Measurements from ENCODE around the gene PER2. TPM values are rescaled to one million over a fixed set of nuclear protein-coding genes. Genes with fewer than 3 reads are reported as not detected.

PER2 gene
- total RNA-seq, 2 experiments from 2014 or later: 5.5 to 7.2 TPM

DNA sequence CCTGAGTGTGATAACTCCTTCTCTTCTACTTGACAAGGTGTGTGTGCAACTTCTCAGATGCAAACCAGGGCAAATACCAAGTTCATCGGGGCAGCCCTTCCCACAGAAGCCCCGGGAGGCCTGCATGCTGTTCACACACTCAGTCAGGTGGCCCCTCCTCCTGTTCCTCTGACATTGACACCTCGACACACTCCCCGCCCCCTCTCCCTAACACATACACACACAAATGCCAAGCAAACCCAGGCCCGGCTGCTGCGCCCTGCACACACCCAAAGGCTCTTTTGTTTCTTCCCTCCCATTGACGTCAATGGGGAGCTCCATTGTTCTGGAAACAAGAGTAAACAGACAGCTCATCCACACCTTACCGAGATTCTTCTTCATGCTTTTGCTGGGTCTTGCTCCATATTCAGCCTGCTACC, 1.7 kb upstream of the PER2 start:
- peak; percentile 26 for DNase-seq
- H3K4me3 Mint-ChIP-seq: peak overlapping the region; percentile 85
- H3K36me3 Mint-ChIP-seq: no peaks in the 10 kb centered on the region
- H3K9me3 Mint-ChIP-seq: no peaks in the 10 kb centered on the region
- intact Hi-C loops (cut with micrococcal nuclease): no loop called here
- H3K4me1 Mint-ChIP-seq (ENCODE audit: low read depth): peaks cover 31% of the 10 kb centered on the region
- CTCF ChIA-PET: no interaction called here
- POLR2A ChIA-PET: no interaction called here
- no peak overlapping the region for H3K27ac Mint-ChIP-seq
- H3K27me3 Mint-ChIP-seq: no peaks in the 10 kb centered on the region

DNA sequence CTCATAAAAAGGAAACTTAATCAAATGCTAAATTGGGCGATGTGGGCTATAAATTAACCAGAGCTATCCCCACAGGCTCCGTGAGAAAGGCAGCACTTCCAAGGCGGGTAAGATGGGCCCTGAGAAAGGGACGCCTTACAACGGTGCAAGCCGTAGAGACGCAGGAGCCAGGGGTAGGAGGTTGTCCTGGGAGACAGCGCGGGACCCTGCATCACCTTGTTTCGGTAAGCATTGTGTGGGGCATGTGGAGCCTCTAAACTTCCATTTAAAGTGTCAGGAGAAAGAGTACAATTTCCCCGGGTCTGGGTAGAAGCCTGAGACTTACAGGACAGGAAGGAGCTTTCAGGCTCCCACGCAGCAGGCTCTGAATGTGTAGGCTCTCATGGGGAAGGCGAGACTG, 1.2 kb upstream of the PER2 start:
- Mint-ChIP-seq H3K36me3 (no peaks in the 10 kb centered on the region), H3K9me3 (no peaks in the 10 kb centered on the region), H3K4me1 (ENCODE audit: low read depth) (peaks cover 32% of the 10 kb centered on the region), H3K27ac (peak overlapping the region; percentile 72), H3K27me3 (no peaks in the 10 kb centered on the region), H3K4me3 (peak overlapping the region; percentile 85)
- ChIA-PET POLR2A (interaction anchor here (1.9 kb wide), 1 partner anchor 150 kb away, joined by 8 read pairs; no protein-coding TSS in a partner anchor), CTCF (interaction anchor here (1.1 to 2.3 kb wide), 3 partner anchors 33 to 87 kb away, joined by 3 to 7 read pairs (median 3); no protein-coding TSS in a partner anchor)
- peak; percentile 15 for DNase-seq
- intact Hi-C loops (cut with micrococcal nuclease): loop anchor here (2.0 to 10.0 kb wide), 4 partner anchors 33 to 602 kb away; partner anchors contain the start of genes ILKAP and SCLY

GRCh38 chr2:238288650-238289573, 502 bp upstream of the PER2 start:
- Mint-ChIP-seq H3K27me3 (no peaks in the 10 kb centered on the region), H3K36me3 (no peaks in the 10 kb centered on the region), H3K4me3 (peak overlapping the region; percentile 85), H3K4me1 (ENCODE audit: low read depth) (peaks cover 33% of the 10 kb centered on the region), H3K27ac (peak overlapping the region; percentile 72), H3K9me3 (no peaks in the 10 kb centered on the region)
- ChIA-PET POLR2A (interaction anchor here (1.7 to 1.9 kb wide), 2 partner anchors 85 to 151 kb away, joined by 4 to 8 read pairs; no protein-coding TSS in a partner anchor), CTCF (interaction anchor here (1.1 to 2.3 kb wide), 3 partner anchors 33 to 87 kb away, joined by 3 to 7 read pairs (median 3); no protein-coding TSS in a partner anchor)
- peak; percentile 98 for DNase-seq
- intact Hi-C loops (cut with micrococcal nuclease): loop anchor here (1.0 to 10.0 kb wide), 7 partner anchors 31 to 602 kb away; partner anchors contain the start of genes ASB1, ILKAP, SCLY and TRAF3IP1

- intact Hi-C loops (cut with micrococcal nuclease): loop anchor here (5.0 to 10.0 kb wide), 2 partner anchors 222 to 600 kb away; partner anchors contain the start of gene SCLY
- no peaks in the 10 kb centered on the region for H3K9me3 Mint-ChIP-seq
- no peak overlapping the region for H3K27ac Mint-ChIP-seq
- H3K36me3 Mint-ChIP-seq: no peaks in the 10 kb centered on the region
- peaks cover 39% of the 10 kb centered on the region for H3K4me1 Mint-ChIP-seq (ENCODE audit: low read depth)
- ChIA-PET CTCF (interaction anchor here (1.1 to 2.3 kb wide), 2 partner anchors 24 to 31 kb away, joined by 3 to 7 read pairs; no protein-coding TSS in a partner anchor), POLR2A (interaction anchor here (0.7 to 1.9 kb wide), 3 partner anchors 35 to 226 kb away, joined by 3 to 8 read pairs (median 4); partner anchors contain the start of gene SCLY)
- DNase-seq: peak; percentile 75
- H3K27me3 Mint-ChIP-seq: no peaks in the 10 kb centered on the region
- peak overlapping the region; percentile 76 for H3K4me3 Mint-ChIP-seq
Measured at GRCh38 chr2:238286987-238287736, 1.2 kb downstream of the PER2 start.

DNA sequence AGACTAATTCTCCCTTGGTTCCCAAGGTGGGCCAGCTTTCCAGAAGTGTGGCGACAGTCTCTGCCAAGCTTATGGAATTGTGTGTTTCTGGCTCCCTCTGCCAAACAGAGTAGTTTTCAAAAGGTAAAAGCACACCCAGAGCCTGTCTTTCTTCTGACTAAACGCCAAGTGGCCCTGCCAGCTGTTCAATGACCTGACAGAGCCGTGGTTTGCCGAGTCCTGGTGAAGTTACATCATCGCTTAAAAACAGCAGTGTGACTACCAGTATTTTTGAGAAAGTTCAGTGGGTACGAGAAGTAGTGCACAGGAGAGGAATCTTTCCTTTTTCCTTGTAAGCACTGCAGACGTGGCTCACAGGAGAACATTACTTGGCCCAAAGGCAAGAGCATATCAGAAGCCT, 1.9 kb downstream of the PER2 start:
- ChIA-PET POLR2A (no interaction called here), CTCF (interaction anchor here (1.0 to 1.1 kb wide), 2 partner anchors 22 to 23 kb away, joined by 3 read pairs; no protein-coding TSS in a partner anchor)
- DNase-seq: peak; percentile 30
- peaks cover 39% of the 10 kb centered on the region for H3K4me1 Mint-ChIP-seq (ENCODE audit: low read depth)
- H3K4me3 Mint-ChIP-seq: no peak overlapping the region
- H3K36me3 Mint-ChIP-seq: no peaks in the 10 kb centered on the region
- H3K27ac Mint-ChIP-seq: no peak overlapping the region
- H3K9me3 Mint-ChIP-seq: no peaks in the 10 kb centered on the region
- intact Hi-C loops (cut with micrococcal nuclease): loop anchor here (5.0 to 10.0 kb wide), 2 partner anchors 222 to 599 kb away; partner anchors contain the start of gene SCLY
- no peaks in the 10 kb centered on the region for H3K27me3 Mint-ChIP-seq

- Mint-ChIP-seq H3K4me3 (no peak overlapping the region), H3K4me1 (ENCODE audit: low read depth) (peaks cover 39% of the 10 kb centered on the region), H3K27ac (no peak overlapping the region), H3K27me3 (no peaks in the 10 kb centered on the region), H3K9me3 (no peaks in the 10 kb centered on the region), H3K36me3 (no peaks in the 10 kb centered on the region)
- DNase-seq: no peak
- intact Hi-C loops (cut with micrococcal nuclease): loop anchor here (5.0 to 10.0 kb wide), 2 partner anchors 221 to 599 kb away; partner anchors contain the start of gene SCLY
- ChIA-PET POLR2A (no interaction called here), CTCF (interaction anchor here (1.0 kb wide), 1 partner anchor 22 kb away, joined by 3 read pairs; no protein-coding TSS in a partner anchor)
Measured at GRCh38 chr2:238286095-238286494, 2.3 kb downstream of the PER2 start.

GRCh38 chr2:238285653-238286082, 2.7 kb downstream of the PER2 start:
- no peak overlapping the region for H3K27ac Mint-ChIP-seq
- ChIA-PET POLR2A (no interaction called here), CTCF (interaction anchor here (1.0 kb wide), 1 partner anchor 21 kb away, joined by 3 read pairs; no protein-coding TSS in a partner anchor)
- DNase-seq: no peak
- intact Hi-C loops (cut with micrococcal nuclease): loop anchor here (5.0 to 10.0 kb wide), 2 partner anchors 221 to 598 kb away; partner anchors contain the start of gene SCLY
- no peaks in the 10 kb centered on the region for H3K9me3 Mint-ChIP-seq
- no peaks in the 10 kb centered on the region for H3K27me3 Mint-ChIP-seq
- H3K36me3 Mint-ChIP-seq: no peaks in the 10 kb centered on the region
- peaks cover 40% of the 10 kb centered on the region for H3K4me1 Mint-ChIP-seq (ENCODE audit: low read depth)
- H3K4me3 Mint-ChIP-seq: no peak overlapping the region

DNA sequence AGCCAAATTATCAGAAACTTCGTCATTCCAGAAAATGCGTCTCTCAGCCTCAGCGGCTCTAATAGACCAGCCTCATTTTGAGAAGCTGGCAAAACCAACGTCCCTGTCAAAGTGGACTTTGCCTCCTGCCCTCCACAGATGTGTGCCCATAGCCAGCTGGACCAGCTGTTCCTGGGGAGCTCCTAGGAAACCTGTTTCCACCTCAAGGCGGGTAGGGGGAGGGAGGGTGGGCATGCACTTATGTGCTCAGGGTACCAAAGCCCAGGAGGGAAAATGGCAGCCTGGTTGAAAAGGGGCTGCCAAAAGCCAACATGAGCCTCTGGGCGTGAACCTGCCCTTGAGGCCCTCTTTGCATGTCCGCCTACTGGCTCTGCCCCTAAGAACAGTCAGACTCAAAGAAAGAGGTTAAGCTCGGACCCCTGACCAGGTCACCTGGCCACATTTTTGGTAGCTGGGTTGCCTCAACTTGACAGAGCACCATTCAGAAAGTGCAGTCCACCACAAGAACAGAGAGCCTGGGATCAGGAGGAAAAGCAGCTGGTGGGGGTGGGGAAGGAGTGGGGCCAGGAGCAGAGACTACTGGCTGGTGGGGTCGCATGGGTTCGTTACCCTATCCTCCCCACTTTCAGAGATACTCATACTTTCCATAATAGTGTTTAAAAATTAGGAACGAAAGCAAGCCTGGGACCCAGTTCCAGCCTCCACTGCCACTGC, 3.5 kb downstream of the PER2 start:
- Mint-ChIP-seq H3K4me1 (ENCODE audit: low read depth) (peaks cover 37% of the 10 kb centered on the region), H3K4me3 (no peak overlapping the region), H3K36me3 (no peaks in the 10 kb centered on the region), H3K27ac (no peak overlapping the region), H3K27me3 (no peaks in the 10 kb centered on the region), H3K9me3 (no peaks in the 10 kb centered on the region)
- ChIA-PET CTCF (no interaction called here), POLR2A (no interaction called here)
- intact Hi-C loops (cut with micrococcal nuclease): loop anchor here (5.0 to 10.0 kb wide), 2 partner anchors 220 to 598 kb away; partner anchors contain the start of gene SCLY
- DNase-seq: no peak

- Mint-ChIP-seq H3K27me3 (no peaks in the 10 kb centered on the region), H3K27ac (no peak overlapping the region), H3K4me3 (no peak overlapping the region), H3K36me3 (no peaks in the 10 kb centered on the region), H3K4me1 (ENCODE audit: low read depth) (peaks cover 28% of the 10 kb centered on the region), H3K9me3 (no peaks in the 10 kb centered on the region)
- intact Hi-C loops (cut with micrococcal nuclease): loop anchor here (10.0 kb wide), 1 partner anchor 218 kb away; the partner anchor contains the start of gene SCLY
- ChIA-PET POLR2A (no interaction called here), CTCF (no interaction called here)
- no peak for DNase-seq
Measured at GRCh38 chr2:238282861-238283738, 5.3 kb downstream of the PER2 start.

- ChIA-PET CTCF (no interaction called here), POLR2A (no interaction called here)
- no peaks in the 10 kb centered on the region for H3K9me3 Mint-ChIP-seq
- peaks cover 21% of the 10 kb centered on the region for H3K4me1 Mint-ChIP-seq (ENCODE audit: low read depth)
- H3K4me3 Mint-ChIP-seq: no peak overlapping the region
- intact Hi-C loops (cut with micrococcal nuclease): loop anchor here (10.0 kb wide), 1 partner anchor 217 kb away; the partner anchor contains the start of gene SCLY
- H3K27ac Mint-ChIP-seq: no peak overlapping the region
- DNase-seq: no peak
- H3K36me3 Mint-ChIP-seq: no peaks in the 10 kb centered on the region
- no peaks in the 10 kb centered on the region for H3K27me3 Mint-ChIP-seq
Measured at GRCh38 chr2:238281826-238282480, 6.5 kb downstream of the PER2 start.

Data from activated CD4-positive, alpha-beta memory T cell treated with anti-CD3 and anti-CD28 coated beads for 36 hours (primary cell).